ENCODE results near the gene MEN1. TPM values are rescaled to one million over a fixed set of nuclear protein-coding genes. Genes with fewer than 3 reads are reported as not detected.

MEN1 gene
- total and polyA plus RNA-seq, 10 donors = 17.8 to 33.6 (median 27.2) TPM

GRCh38 chr11:64837887-64838351 is 27.6 kb upstream of the MEN1 start:
- no peak overlapping the region for H3K27ac ChIP-seq
- no peaks in the 10 kb centered on the region for H3K27me3 ChIP-seq (replicated peaks in 1 of 7)
- 91 to 100% (median 94%) methylated on average over 4 to 10 of the region's 10 CpGs for WGBS, 5 donors
- TF ChIP-seq POLR2AphosphoS5 (IDR thresholded peaks at IDR 0.05) (no peak), CTCF (IDR thresholded peaks at IDR 0.05 in 8 of 11, conservative IDR thresholded peaks at IDR 0.05 in 3 of 11) (no peak), POLR2A (IDR thresholded peaks at IDR 0.05) (no peak)
- peaks cover 0 to 43% (median 0%) of the 10 kb centered on the region in 6 donors for H3K36me3 ChIP-seq
- no peak for DNase-seq
- no peak overlapping the region for H3K4me3 ChIP-seq
- intact Hi-C loops (cut with DNase I; ENCODE audit: low total_unique reads) = no loop called here
- no peaks in the 10 kb centered on the region for H3K9me3 ChIP-seq
- H3K4me1 ChIP-seq = peaks cover 0 to 9% (median 0%) of the 10 kb centered on the region in 6 donors

DNA sequence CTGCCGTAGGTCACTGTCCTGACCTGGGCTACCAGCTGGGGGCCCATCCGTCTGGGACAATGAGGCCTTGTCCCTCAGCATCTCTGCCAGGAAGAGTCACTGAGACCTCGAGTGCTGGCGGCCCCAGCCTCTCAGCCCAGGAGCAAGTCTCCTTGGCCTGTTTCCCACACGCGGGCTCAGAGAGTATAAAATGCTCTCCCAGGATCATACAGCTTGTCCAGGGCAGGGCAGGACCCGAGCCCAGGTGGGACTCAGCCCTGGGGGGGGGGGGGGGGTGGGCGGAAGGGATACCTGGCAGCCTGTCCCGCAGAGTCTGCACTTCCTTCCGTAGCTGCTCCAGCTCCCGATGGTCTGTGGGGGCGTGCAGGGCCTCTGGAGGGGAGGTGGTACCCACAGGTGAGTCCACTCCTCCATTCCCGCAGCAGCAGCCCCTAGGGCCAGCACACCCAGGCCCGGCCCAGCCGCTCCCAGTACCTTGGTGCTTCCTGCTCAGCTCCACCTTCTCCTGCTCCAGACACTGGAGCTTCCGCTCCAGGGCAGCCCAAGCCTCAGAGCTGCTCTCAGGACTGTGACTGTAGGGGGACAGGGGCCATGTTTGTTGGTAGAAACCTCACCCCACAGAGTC is 26.2 kb upstream of the MEN1 start:
- whole genome bisulfite sequencing, 5 donors = 84 to 94% (median 92%) methylated on average over 1 to 16 of the region's 16 CpGs
- intact Hi-C loops (cut with DNase I; ENCODE audit: low total_unique reads) = no loop called here
- Histone ChIP-seq H3K9me3 (no peaks in the 10 kb centered on the region), H3K27ac (no peak overlapping the region), H3K4me3 (no peak overlapping the region), H3K4me1 (peaks cover 0 to 6% (median 0%) of the 10 kb centered on the region in 6 donors), H3K27me3 (replicated peaks in 1 of 7) (no peaks in the 10 kb centered on the region), H3K36me3 (peaks cover 0 to 51% (median 0%) of the 10 kb centered on the region in 6 donors)
- TF ChIP-seq POLR2AphosphoS5 (IDR thresholded peaks at IDR 0.05) (no peak), POLR2A (IDR thresholded peaks at IDR 0.05) (no peak), CTCF (IDR thresholded peaks at IDR 0.05 in 8 of 11, conservative IDR thresholded peaks at IDR 0.05 in 3 of 11) (no peak)
- DNase-seq = no peak

- no peaks in the 10 kb centered on the region for H3K27me3 ChIP-seq (replicated peaks in 1 of 7)
- no peak overlapping the region for H3K27ac ChIP-seq
- intact Hi-C loops (cut with DNase I; ENCODE audit: low total_unique reads) = no loop called here
- H3K36me3 ChIP-seq = peaks cover 0 to 56% (median 0%) of the 10 kb centered on the region in 6 donors
- 93 to 97% (median 94%) methylated on average over 13 to 17 of the region's 17 CpGs; no CpG with 5 or more reads in 1 of the 5 donors for WGBS, 5 donors
- H3K4me3 ChIP-seq = no peak overlapping the region
- no peak for DNase-seq
- no peak for TF ChIP-seq POLR2A (IDR thresholded peaks at IDR 0.05)
- no peak for TF ChIP-seq CTCF (IDR thresholded peaks at IDR 0.05 in 8 of 11, conservative IDR thresholded peaks at IDR 0.05 in 3 of 11)
- TF ChIP-seq POLR2AphosphoS5 (IDR thresholded peaks at IDR 0.05) = no peak
- peaks cover 0 to 6% (median 0%) of the 10 kb centered on the region in 6 donors for H3K4me1 ChIP-seq
- H3K9me3 ChIP-seq = no peaks in the 10 kb centered on the region
These were observed 25.5 kb upstream of the MEN1 start for GRCh38 chr11:64835616-64836447.

Measured in spleen (tissue), 11 donors.